ENCODE results near the gene SGSM2. TPM values are rescaled to one million over a fixed set of nuclear protein-coding genes. Genes with fewer than 3 reads are reported as not detected.

Gene SGSM2
- total RNA-seq, 1 donor from 2014 or later: 35.5 TPM

- intact Hi-C loops (cut with DNase I): loop anchor here (1.0 to 5.0 kb wide), 2 partner anchors 8 to 199 kb away; partner anchors contain the start of genes MNT and PAFAH1B1
- peak; percentile 96 for DNase-seq (ENCODE audit: low spot score)
Measured at GRCh38 chr17:2393174-2393953, 56.1 kb downstream of the SGSM2 start.

GRCh38 chr17:2393954-2394749 is 56.9 kb downstream of the SGSM2 start:
- DNase-seq (ENCODE audit: low spot score): no peak
- intact Hi-C loops (cut with DNase I): loop anchor here (1.0 to 5.0 kb wide), 2 partner anchors 7 to 198 kb away; partner anchors contain the start of genes MNT and PAFAH1B1

GRCh38 chr17:2394775-2395201 is 57.5 kb downstream of the SGSM2 start:
- DNase-seq (ENCODE audit: low spot score): no peak
- intact Hi-C loops (cut with DNase I): loop anchor here (5.0 kb wide), 1 partner anchor 198 kb away; the partner anchor contains the start of gene PAFAH1B1

GRCh38 chr17:2395258-2396181 is 58.2 kb downstream of the SGSM2 start:
- intact Hi-C loops (cut with DNase I): no loop called here
- DNase-seq (ENCODE audit: low spot score): no peak

- no peak for DNase-seq (ENCODE audit: low spot score)
- intact Hi-C loops (cut with DNase I): no loop called here
Measured at GRCh38 chr17:2396192-2396567, 58.9 kb downstream of the SGSM2 start.

- intact Hi-C loops (cut with DNase I): no loop called here
Measured at GRCh38 chr17:2396568-2397246, 59.4 kb downstream of the SGSM2 start.

GRCh38 chr17:2397247-2398171 is 60.2 kb downstream of the SGSM2 start:
- no peak for DNase-seq (ENCODE audit: low spot score)
- intact Hi-C loops (cut with DNase I): no loop called here

More at GRCh38 chr17:2396568-2397246, 59.4 kb downstream of the SGSM2 start:
- DNase-seq (ENCODE audit: low spot score): peak; percentile 98

GRCh38 chr17:2398182-2398581 is 60.9 kb downstream of the SGSM2 start:
- intact Hi-C loops (cut with DNase I): no loop called here
- no peak for DNase-seq (ENCODE audit: low spot score)

- peak; percentile 87 for DNase-seq (ENCODE audit: low spot score)
- intact Hi-C loops (cut with DNase I): no loop called here
Measured at GRCh38 chr17:2398655-2399571, 61.6 kb downstream of the SGSM2 start.

- intact Hi-C loops (cut with DNase I): loop anchor here (2.0 kb wide), 1 partner anchor 311 kb away; the partner anchor contains the start of gene CLUH
- DNase-seq (ENCODE audit: low spot score): peak; percentile 98
Measured at GRCh38 chr17:2399572-2400473, 62.5 kb downstream of the SGSM2 start.

GRCh38 chr17:2400474-2400866 is 63.2 kb downstream of the SGSM2 start:
- DNase-seq (ENCODE audit: low spot score): peak; percentile 84
- intact Hi-C loops (cut with DNase I): loop anchor here (2.0 kb wide), 1 partner anchor 310 kb away; the partner anchor contains the start of gene CLUH

GRCh38 chr17:2400877-2401425 is 63.6 kb downstream of the SGSM2 start, which contains the start of gene MNT:
Gene MNT, minus strand, starts transcription at chr17:2401060. Its CDS starts 348 bp downstream, at chr17:2400712.
- intact Hi-C loops (cut with DNase I): loop anchor here (1.0 to 2.0 kb wide), 2 partner anchors 8 to 310 kb away; partner anchors contain the start of gene CLUH
- DNase-seq (ENCODE audit: low spot score): peak; percentile 96

GRCh38 chr17:2401426-2402221 is 64.3 kb downstream of the SGSM2 start:
- intact Hi-C loops (cut with DNase I): loop anchor here (1.0 to 2.0 kb wide), 2 partner anchors 8 to 309 kb away; partner anchors contain the start of gene CLUH
- DNase-seq (ENCODE audit: low spot score): peak; percentile 100

GRCh38 chr17:2402544-2402943 is 65.2 kb downstream of the SGSM2 start:
- intact Hi-C loops (cut with DNase I): no loop called here
- DNase-seq (ENCODE audit: low spot score): no peak

All from cardiac septum (tissue), 1 donor.